Measurements from ENCODE around the gene CENPM.
A peak's percentile ranks its signal among the peaks of the same experiment; 100 is the strongest.

The CENPM gene

DNA sequence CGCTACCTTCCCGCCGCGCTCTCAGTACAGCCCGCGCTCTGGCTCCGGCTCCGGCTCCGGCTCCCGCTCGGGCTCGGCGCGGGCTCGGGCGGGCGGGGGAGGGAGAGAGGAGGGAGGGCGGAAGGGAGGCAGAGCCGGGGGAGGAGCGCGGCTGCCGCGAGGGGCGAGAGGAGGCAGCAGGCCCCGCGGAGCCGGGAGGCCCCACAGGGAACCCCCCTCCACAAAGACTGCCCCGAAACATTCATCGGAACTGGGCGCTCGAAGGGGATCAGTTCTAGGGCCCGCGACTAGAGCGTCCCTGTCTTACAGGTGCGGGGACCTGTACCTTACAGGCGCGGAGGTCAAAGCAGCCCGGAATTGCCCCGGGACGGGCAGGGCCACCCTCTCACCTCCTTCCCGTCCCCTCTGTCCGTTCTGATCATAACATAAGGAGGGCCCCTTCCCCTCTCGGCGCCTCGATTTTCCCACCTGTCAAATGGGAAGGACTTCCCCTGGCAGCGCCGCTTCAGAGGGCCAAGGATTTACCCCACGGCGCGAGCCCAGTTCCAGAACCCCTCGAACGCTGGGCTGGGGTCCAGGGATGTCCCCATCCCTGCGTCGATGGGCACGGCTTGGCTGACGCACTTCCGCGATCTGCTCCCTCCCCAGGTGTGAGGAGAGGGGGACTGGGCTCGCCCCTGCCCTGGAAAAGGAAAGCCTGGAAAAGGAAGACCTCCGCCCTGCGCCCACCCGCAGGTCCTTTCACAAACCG, 31.7 kb downstream of the CENPM start, which contains the start of gene SHISA8:
Gene SHISA8, minus strand, starts transcription at position 40 of the 751 bp plus-strand sequence. CDS start 407 bp downstream, outside the sequence.
- DNase-seq (ENCODE audit: low read depth in 2 of 2), result peak in 1 of 2 donors; percentile 55

DNA sequence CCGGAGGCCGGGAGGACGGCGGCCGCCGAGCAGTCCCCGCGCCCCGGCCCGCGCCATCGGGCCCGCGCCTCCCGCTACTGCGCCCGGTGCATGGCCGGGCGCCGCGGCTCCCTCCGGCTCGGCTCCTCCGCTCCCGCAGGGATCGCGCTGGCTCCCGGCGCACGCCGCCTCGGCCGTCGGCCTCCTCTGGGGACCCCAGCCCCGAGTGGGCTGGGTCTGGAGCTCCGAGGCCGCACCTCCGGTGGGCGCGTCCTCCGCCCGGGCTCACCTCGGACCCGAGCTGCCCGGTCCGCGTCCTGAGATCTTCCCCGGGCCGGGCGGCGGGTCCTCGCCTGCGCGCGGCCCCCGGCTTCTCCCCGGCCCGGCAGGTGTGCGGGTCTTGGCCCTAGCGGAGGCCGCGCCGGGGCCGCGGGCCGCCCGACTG, 32.3 kb downstream of the CENPM start:
- no peak for DNase-seq (ENCODE audit: low read depth in 2 of 2)

DNA sequence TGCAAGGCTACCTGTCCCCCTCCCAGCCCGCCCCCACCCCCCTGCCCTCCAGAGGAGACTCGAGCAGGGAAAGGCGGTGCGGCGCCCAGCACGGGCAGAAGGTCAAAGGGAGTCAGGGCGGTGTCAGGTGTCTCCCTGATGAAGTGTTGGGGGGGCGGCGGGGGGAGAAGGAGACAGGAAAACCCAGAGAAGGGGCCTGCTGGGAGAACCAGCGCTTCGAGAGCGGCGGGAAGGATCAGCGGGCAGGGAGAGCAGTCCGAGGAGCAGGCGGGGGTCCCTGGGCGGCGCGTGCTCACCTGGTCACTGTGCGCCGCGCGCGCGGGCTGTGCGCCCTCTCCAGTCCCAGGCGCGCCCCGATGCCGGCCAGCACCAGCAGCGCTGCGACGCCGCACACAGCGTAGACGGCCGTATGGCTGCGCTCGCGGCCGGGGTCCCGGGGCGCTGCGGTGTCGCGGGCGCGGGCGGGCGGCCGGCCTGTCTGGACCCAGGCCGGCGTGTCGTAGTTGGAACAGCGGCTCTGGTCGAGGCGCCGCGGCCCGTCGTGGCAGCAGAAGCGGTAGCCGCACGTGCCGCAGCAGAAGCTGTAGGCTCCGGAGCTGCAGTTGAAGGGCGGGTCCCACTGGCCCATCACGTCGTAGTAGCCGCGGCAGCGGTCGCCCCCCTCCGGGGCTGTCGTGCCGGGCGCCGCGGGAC, 33.0 kb downstream of the CENPM start:
- DNase-seq (ENCODE audit: low read depth in 2 of 2), result no peak

DNA sequence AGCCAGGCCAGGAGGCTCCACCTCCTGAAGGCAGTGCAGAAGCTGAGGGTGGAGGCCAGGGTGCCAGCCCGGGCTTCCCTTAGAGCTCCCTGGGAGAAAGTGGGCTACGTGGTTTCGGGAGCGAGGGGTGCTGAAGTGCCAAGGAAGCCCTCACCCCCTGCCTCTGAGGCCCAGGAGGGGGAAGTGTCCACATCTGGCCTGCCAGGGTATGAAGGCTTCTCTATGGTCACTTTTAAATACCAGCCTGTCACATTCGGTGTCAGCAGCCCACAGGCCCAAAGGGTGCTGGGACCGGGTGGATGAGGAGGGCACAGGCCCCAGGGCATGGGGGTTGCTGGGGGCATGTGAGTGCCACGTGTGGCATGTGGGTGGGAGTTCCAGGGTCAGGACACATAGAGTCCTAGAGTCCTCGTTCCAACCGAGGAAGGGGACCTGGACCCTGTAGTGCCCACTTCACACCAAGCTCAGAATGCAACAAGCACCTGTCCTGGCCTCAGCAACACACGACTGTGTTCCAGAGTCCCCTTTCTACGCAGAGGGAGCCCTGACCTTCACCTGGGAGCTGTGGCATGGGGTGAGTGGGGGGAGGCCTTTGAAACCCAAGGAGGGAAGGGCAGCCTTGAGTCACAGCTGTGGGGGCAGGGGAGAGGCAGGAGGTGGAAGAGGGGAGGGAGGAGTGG, 33.8 kb downstream of the CENPM start:
- DNase-seq (ENCODE audit: low read depth in 2 of 2), result no peak

DNA sequence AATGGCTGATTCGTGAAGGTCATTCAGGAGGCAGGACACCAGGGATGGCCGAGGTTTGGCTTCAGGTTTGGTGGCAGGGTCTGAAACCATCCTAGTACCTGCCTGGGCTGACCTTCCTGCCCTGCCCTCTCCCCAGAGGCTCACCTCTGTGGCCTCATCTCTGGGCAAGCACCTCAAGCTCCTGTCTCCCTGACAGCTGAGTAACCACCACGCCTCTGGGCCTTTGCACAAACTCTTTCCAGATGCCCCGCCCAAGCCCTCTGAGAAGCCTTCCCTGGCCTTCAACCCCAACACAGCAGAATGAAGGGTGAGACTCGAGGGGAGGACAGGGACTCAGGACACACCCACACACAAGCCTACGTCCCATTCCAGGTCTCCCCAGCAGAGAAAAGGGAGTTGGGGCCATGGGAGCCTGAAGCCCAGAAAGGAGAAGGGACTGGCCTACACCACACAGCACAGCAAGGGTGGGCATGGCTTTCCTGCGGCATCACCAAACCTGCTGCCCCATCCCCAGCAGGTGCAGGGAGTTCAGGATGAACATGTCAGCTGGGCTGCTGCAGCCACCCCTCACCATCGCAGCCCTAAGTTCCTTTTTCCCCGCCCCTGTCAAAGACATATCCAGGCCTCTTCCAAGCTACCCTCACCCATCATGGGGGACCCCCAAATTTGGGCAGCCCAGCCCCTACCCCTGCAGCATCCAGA, 34.5 kb downstream of the CENPM start:
- no peak for DNase-seq (ENCODE audit: low read depth in 2 of 2)

DNA sequence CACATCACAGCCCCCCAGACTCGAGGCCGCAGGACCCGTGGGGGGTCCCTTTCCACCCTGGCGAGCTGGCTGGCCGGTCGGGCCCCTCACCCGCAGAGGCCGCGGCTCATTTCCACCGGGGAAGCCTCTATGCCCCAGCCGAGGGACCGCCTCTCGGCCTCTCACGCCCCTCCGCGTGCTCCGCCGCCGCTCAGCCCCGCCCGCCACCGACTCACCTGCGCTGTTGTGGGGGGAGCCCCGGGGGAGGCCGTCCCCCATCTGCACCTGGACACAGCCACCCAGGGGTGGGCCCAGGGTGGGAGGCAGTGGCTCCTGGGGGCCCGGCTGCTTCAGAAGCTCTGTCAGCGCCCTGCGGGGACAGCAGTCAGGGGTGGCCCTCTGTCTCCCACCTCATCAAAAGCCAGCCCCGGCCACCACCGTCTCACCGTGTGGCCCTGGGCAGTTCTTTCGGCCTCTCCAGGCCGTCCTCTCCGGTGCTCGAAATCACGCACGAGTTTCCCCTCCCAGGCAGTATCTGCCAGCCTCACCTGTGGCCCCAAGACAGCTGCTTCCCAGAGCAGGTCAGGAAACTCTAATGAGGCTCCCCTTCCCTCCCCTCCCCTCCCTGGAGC, 35.8 kb downstream of the CENPM start:
- no peak for DNase-seq (ENCODE audit: low read depth in 2 of 2)

DNA sequence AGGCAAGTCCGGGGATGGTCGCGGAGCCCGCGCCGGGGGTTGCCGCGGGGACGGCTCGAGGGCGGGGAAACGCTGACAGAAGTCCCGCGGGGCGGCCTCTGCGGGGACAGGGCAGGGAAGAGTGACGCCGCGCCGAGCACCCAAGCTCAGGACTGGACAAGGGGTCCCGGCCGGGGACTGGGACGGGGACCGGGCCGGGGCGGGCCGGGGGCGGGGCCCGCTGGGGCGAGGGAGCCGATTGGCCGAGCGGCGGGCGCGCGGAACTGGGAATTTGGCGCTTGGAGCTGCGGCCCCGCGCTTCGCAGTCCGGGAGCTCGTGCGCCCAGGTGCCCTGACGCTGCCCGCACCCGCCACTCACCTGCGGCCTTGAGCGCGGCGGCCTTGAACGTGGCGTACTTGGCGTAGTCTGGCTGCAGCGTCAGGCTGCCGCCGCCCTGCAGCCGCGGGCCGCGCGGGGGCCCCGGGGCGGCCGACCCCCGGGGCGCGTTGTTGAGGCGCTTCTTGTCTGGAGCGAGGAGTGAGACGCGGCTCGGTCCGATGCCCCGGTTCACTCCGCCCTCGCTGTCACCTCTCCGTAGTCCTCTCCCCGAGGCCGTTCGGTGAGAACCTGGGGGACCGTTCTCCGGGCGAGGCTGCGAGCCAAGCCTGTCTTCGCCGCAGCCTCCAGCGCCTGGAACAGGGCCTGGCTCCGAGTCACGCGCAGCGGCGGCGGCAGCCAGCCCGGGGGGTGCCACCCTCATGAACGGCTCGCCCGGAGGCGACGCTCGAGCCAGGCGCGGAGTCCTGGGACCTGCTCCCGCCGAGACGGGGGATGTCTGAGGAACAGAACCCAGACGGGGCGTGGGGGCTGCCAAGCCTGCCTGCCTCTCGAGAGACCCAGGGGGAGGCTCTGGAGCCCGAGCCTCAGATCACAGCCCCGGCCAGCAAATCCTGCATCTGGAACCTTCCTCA, 36.6 kb downstream of the CENPM start:
- DNase-seq (ENCODE audit: low read depth in 2 of 2), result no peak

DNA sequence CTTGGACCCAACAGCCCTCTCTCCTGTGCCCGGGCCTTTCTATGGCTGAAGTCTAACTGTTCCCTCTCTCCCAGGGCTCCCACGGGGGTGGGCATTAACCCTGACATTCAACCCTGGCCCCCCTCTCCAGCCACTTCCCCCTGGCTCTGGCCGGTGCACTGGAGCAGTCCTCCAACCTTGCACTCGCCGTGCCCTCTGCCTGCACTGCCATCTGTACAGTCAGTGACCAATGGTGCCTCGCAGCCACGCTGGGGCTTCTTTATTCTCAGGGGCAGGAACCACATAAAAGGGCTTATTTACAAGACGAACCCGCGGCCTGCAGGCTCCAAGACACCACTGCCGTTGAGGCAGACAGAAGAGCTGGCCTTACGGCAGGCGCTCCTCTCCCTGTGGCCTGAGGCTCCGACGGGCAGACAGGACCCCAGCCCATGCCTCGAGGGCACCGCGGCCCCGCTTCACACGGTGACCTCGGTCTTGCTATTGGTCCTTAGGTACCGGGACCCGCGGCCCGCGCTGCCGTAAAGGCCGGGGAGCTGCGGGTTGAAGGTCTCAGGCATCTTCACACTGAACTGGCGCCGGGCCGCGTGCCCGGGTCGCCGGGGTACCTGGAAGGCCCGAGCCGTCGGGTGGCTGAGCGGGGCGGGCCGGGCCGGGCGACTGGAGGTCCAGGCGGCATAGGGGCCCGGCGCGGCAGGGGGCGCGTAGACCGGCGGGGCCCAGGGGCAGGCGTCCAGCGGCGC, 37.5 kb downstream of the CENPM start:
- no peak for DNase-seq (ENCODE audit: low read depth in 2 of 2)

DNA sequence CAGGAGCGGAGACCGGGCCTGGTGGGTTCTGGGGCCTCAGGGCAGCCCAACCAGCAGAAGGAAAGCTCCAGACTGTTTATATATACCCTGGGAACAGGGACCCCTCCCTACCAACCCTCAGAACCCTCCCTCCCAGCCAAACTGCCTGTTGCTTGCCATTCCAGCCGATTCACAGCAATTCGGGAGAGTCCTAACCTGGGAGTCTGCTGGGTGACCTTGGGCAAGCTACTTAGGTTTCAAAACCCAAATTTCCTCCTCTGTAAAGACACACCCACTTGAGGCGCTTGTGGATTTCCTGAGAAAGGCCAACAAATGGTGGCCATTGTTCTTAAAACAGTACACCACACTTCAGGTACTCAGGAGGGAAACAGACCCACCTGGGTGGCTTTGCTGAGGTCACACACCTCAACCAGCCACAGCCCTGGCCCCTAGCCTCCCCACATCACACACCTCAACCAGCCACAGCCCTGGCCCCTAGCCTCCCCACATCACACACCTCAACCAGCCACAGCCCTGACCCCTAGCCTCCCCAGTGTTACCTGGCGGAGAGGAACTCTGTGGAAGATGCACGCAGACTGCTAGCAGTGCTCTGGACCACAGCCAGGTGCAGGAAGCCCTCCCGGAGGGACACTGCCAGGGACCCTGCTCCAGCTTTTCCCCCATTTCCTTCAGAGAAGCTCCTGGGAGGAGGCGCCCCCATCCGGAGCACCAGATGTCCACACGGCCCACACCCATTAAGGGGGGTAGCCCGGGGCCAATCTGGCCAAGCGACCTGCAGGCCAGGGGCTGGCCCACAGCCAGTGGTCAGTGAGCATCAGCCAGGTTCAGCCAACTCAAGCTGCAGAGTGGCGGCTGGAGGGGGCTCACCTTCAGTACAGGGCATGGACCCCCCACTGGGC, 38.3 kb downstream of the CENPM start:
- DNase-seq (ENCODE audit: low read depth in 2 of 2), result no peak

DNA sequence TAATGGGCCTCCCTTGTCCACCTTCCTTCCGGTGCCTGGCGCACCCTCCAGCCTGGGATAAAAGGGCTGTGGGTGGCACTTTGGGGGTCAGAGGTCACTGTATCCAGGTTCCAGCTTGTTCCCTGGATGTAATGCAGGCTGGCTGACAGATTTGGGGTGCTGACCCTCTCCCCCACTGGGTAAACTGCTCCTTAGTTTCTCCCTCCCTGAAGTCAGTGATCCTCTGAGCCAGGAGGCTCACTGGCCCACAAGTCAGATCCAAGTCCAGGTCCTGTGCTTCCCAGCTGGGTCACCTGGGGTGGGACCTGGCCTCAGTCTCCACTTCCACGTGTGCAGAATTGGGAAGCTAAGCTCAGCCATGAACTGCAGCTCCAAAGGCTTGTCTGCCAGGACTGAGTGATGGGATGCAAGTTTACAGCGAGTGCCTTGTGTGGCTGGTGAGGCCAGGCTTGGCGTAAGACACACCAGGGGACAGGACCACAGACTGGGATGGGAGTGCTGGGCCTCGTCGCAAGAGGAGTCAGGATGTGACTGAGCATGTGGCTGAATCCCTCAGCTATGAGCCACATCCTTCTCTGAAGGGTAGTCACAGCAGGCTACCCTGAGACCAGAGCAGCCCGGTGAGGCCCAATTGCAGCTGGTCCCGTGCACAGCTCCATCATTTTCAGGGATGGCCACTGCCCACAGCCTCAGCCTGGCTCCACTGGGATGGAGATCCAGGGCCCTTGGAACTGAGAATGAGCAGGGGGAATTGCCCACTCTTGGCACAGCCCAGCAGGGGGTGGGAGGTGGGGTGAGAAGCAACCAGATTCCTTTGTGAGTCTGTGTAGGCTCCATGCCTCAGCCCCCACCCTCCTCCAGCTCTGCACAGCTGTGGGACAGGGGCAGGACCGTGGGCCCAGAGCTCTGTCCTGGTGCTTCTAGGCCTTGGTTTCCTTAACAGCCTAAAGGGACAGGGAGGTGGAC, 39.2 kb downstream of the CENPM start:
- DNase-seq (ENCODE audit: low read depth in 2 of 2), result no peak

DNA sequence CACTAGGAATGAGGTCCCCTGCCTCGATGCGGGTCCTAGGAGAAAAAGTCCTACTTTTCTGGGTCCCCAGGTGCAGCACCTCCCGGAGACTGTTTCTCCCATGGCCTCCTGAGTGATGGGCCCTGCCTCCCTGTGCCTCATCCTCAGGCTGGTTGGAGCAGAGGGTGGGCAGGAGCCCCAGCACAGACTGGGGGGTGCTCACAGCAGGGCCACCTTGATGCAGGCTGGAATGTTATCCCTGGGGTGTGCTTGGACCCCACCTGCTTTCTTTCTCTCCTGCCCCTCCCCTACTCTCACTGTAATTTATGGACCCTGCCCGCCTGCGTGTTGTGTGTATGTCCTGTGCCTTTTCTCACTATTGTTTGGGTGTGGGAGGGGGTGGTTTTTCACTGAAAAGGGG, 40.1 kb downstream of the CENPM start:
- DNase-seq (ENCODE audit: low read depth in 2 of 2), result no peak

DNA sequence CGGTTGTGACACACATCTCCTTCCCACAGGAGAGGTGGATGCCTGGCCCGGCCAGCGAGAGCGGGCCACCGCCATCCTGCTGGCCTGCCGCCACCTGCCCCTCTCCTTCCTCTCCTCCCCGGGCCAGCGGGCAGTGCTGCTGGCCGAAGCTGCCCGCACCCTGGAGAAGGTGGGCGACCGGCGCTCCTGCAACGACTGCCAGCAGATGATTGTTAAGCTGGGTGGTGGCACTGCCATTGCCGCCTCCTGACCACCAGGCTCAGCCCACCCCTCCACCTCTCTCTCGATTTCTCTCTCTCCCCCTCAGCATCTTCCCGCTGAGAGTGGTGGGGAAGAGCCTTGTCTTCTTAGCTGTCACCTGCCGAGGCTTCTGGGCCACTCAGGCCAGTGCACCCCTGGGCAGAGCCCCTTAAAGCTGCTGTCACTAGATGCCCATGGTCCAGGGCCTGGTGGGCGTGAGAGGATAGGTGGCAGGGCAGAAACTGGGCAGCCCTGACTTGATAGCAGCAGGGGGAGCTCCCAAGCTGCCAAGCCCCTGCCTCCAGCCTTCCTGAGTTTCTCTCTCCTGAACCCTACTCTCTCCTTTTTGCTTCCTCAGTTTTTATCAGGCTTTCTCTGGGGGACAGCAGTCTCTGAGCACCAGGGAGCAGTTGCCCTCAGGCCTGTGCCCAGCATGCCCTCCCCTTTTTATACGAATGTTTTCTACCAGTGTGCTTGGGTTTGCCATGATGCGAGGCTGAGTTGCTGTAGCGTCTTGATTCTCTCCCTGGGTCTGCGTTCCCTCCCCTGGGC, 41.3 kb downstream of the CENPM start:
- no peak for DNase-seq (ENCODE audit: low read depth in 2 of 2)

DNA sequence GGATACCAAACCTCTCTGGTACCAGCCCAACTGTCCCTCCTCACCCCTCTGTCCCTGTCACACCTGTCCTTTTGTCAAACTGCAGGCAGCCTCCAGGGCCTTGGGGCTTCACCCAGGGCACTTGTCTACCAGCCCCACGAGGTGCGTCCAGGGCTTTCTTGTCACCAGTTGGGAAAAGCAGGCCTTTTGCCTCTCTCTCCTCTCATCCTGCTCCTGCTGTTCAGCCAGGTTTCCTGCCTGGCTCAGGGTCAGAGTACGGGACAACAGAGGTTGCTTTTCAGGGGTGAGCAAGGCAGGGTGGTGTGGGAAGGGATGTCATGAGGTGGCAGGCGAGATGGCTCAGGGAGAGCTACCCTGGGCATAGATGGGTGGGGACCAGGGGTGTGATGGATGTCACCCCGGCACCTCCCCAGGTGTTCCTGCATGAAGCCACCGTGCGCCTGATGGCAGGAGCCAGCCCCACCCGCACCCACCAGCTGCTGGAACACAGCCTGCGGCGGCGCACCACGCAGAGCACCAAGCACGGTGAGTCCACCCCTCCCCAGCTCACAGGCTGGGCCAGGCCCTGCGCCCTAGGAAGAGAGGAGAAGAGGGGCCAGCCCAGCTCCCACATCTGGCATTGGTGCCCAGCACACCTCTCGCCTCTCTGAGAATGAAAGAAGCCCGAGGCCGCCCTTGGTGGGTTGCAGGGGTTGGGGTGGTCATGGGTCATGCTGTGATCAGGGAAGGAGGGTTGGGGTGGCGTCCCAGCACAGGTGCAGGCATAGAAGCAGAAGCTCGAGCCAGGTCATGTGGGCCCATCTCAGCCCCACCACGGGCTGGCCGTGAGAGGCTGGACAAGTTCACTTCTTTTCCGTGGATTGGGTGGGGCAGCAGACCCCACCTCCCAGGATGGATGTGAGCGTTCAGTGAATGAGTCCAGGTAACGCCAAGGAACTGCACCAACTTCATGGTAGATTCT, 42.2 kb downstream of the CENPM start:
- no peak for DNase-seq (ENCODE audit: low read depth in 2 of 2)

DNA sequence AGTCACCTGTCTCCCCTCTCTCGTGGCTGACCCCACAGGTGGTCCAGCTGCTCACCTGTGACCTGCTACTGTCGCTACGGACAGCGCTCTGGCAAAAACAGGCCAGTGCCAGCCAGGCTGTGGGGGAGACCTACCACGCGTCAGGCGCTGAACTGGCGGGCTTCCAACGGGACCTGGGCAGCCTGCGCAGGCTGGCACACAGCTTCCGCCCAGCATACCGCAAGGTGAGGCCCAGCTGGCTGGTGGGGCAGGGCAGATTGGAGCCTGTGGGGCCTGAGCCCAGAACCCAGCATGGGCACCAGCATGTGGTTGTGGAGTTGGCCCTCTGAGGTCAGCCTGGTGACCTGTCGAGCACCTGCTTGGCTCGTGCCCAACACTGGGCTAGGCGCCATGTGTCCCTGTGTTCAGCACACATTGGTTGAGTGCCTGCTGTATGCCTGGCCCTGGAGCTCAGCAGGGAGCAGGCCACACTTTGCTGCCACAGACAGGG, 44.0 kb downstream of the CENPM start:
- no peak for DNase-seq (ENCODE audit: low read depth in 2 of 2)

DNA sequence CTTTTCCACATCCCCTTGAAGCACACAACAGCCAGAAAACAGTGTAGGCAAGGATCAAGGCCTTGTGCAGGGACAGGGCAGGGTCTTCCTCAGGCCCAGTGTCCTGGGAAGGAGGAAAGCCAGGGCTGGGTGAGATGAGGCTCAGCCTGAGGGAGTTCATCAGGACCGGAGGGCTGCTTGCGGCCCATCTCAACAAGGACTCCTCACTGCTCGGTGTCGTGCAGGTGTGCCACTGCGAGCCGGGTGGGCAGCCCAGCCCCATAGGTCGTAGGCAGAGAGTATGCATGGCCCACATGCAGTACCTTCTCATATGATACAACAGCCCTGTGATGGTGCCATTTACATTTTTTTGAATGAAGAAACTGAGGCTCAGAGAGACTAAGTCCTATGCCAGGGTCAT, 44.9 kb downstream of the CENPM start:
- no peak for DNase-seq (ENCODE audit: low read depth in 2 of 2)
